ENCODE data around the gene CDRT4.

Gene CDRT4

DNA sequence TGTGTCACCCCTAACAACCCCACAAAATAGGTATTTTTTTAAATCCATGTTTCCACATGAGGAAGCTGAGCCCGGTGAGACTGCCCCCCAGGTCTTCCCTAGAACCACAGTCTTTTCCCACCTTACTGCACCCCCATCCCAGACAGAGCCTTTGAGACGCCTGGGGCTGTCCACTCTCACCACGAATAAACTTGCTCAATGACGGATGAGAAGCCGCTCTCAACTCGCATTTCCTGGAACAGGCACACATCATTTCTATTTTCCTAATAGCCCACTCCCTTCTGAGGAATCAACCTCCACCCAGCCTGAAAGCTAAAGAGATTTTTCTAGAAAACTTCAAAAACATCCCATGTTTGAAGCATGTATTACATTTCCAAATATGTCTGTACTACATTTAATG is 14.1 kb upstream of the CDRT4 start:
- TF ChIP-seq, protein P1, sequence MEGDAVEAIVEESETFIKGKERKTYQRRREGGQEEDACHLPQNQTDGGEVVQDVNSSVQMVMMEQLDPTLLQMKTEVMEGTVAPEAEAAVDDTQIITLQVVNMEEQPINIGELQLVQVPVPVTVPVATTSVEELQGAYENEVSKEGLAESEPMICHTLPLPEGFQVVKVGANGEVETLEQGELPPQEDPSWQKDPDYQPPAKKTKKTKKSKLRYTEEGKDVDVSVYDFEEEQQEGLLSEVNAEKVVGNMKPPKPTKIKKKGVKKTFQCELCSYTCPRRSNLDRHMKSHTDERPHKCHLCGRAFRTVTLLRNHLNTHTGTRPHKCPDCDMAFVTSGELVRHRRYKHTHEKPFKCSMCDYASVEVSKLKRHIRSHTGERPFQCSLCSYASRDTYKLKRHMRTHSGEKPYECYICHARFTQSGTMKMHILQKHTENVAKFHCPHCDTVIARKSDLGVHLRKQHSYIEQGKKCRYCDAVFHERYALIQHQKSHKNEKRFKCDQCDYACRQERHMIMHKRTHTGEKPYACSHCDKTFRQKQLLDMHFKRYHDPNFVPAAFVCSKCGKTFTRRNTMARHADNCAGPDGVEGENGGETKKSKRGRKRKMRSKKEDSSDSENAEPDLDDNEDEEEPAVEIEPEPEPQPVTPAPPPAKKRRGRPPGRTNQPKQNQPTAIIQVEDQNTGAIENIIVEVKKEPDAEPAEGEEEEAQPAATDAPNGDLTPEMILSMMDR (IDR thresholded peaks at IDR 0.05; ENCODE audit: low read depth, low read length): no peak
- H3K36me3 ChIP-seq: no peaks in the 10 kb centered on the region

DNA sequence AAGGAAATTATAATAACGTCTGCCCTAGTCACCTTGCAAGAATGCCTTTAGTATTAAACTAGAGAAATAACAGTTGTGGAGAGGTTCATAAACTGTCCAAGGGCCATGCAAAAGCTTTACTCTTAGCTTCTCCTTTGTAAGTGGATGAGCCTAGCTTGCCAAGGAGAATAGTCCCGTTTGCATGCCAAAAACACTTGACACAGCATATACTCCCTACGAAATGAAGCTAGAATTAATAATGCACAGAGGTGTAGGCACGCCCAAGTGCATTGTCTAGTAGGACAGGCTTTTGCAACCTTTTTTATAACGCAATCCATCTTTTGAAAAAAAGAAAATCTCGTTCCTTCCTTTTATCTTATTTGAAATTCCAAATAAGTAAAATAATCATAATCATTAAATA is 12.8 kb upstream of the CDRT4 start:
- H3K27me3 ChIP-seq (ENCODE audit: insufficient read depth, low read depth, severe bottlenecking): no peaks in the 10 kb centered on the region
- H3K36me3 ChIP-seq: no peaks in the 10 kb centered on the region
- H3K27ac ChIP-seq: no peak overlapping the region
- no peak overlapping the region for H3K4me3 ChIP-seq (ENCODE audit: low read depth, low read length)
- DNase-seq: no peak
- TF ChIP-seq, protein P1 (IDR thresholded peaks at IDR 0.05; ENCODE audit: low read depth, low read length): no peak
- H3K9me3 ChIP-seq (ENCODE audit: severe bottlenecking): no peaks in the 10 kb centered on the region

More for the DNA sequence above, 14.1 kb upstream of the CDRT4 start:
- DNase-seq: no peak
- no peaks in the 10 kb centered on the region for H3K27me3 ChIP-seq (ENCODE audit: insufficient read depth, low read depth, severe bottlenecking)
- H3K4me3 ChIP-seq (ENCODE audit: low read depth, low read length): no peak overlapping the region
- no peak overlapping the region for H3K27ac ChIP-seq
- no peaks in the 10 kb centered on the region for H3K9me3 ChIP-seq (ENCODE audit: severe bottlenecking)

DNA sequence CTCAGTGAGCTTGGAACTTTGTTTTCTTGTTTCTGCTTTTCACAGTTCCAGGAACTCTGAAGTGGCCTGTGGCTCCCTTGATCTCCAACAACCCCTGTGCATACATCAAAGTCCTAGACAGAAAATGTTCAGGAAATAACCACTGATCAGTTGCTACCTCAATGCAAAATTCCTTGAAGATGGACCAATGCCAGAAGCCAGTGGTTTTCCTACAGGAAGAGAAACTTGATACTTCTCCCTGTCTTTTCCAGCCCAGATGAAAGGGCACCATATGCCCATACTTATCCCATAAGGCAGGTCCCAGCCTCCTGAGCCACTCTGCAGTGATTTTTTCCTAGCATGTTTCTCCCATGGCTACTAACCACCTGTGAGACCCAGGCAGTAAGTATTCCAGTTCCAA is 12.3 kb upstream of the CDRT4 start:
- Histone ChIP-seq H3K36me3 (no peaks in the 10 kb centered on the region), H3K27ac (no peak overlapping the region), H3K27me3 (ENCODE audit: insufficient read depth, low read depth, severe bottlenecking) (no peaks in the 10 kb centered on the region), H3K4me3 (ENCODE audit: low read depth, low read length) (no peak overlapping the region), H3K9me3 (ENCODE audit: severe bottlenecking) (no peaks in the 10 kb centered on the region)
- no peak for DNase-seq
- TF ChIP-seq, protein P1 (IDR thresholded peaks at IDR 0.05; ENCODE audit: low read depth, low read length): no peak

DNA sequence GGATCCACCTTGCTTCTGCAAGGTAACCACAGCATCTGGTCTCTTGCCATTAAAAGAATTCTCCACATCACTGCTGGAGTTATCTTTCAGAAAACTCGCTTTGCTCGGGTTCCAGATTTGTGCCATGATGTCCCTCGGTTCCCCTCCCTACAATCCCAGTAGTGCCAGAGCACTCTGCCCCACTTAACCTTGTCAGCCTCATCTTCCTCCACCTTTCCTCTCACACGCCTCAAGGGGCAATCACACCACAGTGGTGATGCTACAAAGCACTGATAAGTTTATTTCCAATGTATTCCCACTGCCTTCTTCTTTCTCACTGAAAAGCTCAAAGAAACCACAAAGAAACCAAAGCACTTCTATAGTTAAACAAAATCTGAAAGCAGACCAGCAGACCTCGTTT is 11.4 kb upstream of the CDRT4 start:
- no peaks in the 10 kb centered on the region for H3K9me3 ChIP-seq (ENCODE audit: severe bottlenecking)
- DNase-seq: no peak
- TF ChIP-seq, protein P1 (IDR thresholded peaks at IDR 0.05; ENCODE audit: low read depth, low read length): no peak
- no peak overlapping the region for H3K27ac ChIP-seq
- no peaks in the 10 kb centered on the region for H3K36me3 ChIP-seq
- H3K27me3 ChIP-seq (ENCODE audit: insufficient read depth, low read depth, severe bottlenecking): no peaks in the 10 kb centered on the region
- H3K4me3 ChIP-seq (ENCODE audit: low read depth, low read length): no peak overlapping the region

DNA sequence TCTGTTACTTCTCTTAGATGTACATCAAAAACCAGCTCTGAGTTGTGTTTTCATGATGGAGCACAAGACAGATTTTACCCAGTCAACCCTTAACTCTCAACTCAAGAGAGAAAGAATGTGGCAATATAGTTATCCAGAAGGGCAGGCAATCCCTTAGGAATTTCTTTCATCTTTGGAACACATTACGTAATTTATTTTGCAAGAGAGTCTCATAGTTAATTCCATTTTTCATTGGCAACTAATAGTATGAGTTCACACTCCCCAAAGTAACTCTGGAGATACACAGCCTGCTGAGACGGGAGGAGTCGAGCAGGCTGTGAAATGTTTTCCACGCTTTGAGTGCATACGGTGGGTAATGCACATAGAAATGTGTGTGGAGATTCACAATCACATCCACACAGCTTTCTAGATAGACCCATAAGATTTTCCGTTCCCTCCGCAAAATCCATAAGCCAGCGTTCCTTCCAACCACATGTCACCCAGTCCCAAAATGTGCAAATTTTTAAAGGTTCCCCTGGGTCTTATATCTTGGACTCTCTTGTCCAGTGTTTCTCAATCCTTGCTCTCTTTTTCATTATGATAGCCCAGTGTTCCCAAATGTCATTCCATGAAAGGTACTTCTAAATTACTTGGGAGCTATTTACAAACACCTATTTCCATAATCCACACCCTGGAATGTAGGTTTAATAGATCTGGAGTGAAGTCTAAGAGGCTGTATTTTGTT is 8.4 kb upstream of the CDRT4 start:
- H3K27ac ChIP-seq: no peak overlapping the region
- no peaks in the 10 kb centered on the region for H3K9me3 ChIP-seq (ENCODE audit: severe bottlenecking)
- DNase-seq: no peak
- no peak overlapping the region for H3K4me3 ChIP-seq (ENCODE audit: low read depth, low read length)
- H3K27me3 ChIP-seq (ENCODE audit: insufficient read depth, low read depth, severe bottlenecking): no peaks in the 10 kb centered on the region
- H3K36me3 ChIP-seq: no peaks in the 10 kb centered on the region
- TF ChIP-seq, protein P1 (IDR thresholded peaks at IDR 0.05; ENCODE audit: low read depth, low read length): no peak

DNA sequence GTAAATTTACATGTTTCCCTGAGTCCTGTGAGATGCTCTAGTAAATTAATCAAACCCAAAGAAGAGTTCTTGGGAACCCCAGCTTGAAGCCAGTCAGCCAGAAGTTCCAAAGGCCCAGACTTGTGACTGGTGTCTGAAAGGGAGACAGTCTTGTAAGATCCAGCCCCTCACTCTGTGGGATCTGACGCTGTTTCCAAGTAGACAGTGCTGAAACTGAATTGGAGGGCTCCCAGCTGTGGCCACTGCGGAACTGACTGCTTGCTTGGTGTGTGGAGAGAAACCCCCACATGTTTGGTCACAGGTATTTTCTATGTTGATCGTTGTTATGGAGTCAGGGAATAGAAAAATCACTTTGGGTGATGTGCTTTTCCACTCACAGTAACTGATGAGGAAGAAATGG is 5.5 kb upstream of the CDRT4 start:
- Histone ChIP-seq H3K36me3 (no peaks in the 10 kb centered on the region), H3K4me3 (ENCODE audit: low read depth, low read length) (no peak overlapping the region), H3K27me3 (ENCODE audit: insufficient read depth, low read depth, severe bottlenecking) (no peaks in the 10 kb centered on the region), H3K9me3 (ENCODE audit: severe bottlenecking) (no peaks in the 10 kb centered on the region), H3K27ac (no peak overlapping the region)
- TF ChIP-seq, protein P1 (IDR thresholded peaks at IDR 0.05; ENCODE audit: low read depth, low read length): no peak
- DNase-seq: no peak

All from WERI-Rb-1 (cell line).